ENCODE results near the gene SLC25A44. TPM values are rescaled to one million over a fixed set of nuclear protein-coding genes. Genes with fewer than 3 reads are reported as not detected.

Gene SLC25A44
- total RNA-seq, 1 experiment from 2014 or later: 29.3 TPM

DNA sequence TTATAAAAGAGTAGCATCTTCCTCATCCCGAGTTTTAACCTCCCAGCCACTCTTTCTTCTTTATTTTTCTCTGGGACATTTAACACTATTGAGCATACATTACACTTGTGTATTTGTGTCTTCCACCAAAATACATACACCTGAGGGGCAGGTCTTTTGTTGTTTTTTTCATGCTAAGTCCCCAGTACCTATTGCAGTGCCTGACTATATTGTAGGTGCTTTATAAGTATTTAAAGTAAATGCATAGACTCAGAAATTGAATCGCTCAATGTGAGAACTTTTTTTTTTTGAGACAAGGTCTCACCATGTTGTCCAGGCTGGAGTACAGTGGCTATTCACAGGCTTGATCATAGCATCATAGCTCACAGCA, 48.3 kb upstream of the SLC25A44 start:
- ChIA-PET POLR2A (interaction anchor here (1.0 to 1.2 kb wide), 4 partner anchors 27 to 79 kb away, joined by 3 to 11 read pairs (median 4); partner anchors contain the start of gene PMF1), CTCF (interaction anchor here (0.6 to 4.1 kb wide), 8 partner anchors 8 to 174 kb away, joined by 3 to 73 read pairs (median 4); partner anchors contain the start of genes PMF1, SLC25A44 and SMG5)
- Mint-ChIP-seq H3K4me3 (ENCODE audit: unreplicated experiment) (peak overlapping the region; percentile 68), H3K27ac (ENCODE audit: unreplicated experiment) (peak overlapping the region; percentile 88), H3K9me3 (ENCODE audit: unreplicated experiment) (no peaks in the 10 kb centered on the region), H3K4me1 (ENCODE audit: low read depth, unreplicated experiment) (peaks cover 20% of the 10 kb centered on the region), H3K27me3 (ENCODE audit: insufficient read depth, unreplicated experiment) (no peaks in the 10 kb centered on the region), H3K36me3 (ENCODE audit: insufficient read depth, unreplicated experiment) (peaks cover 29% of the 10 kb centered on the region)
- H3K27me3 ChIP-seq (replicated peaks; ENCODE audit: control insufficient read depth, insufficient read depth, low read length): no peaks in the 10 kb centered on the region
- no peaks in the 10 kb centered on the region for H3K9me3 ChIP-seq
- H3K4me1 ChIP-seq: peaks cover 11% of the 10 kb centered on the region
- intact Hi-C loops (cut with micrococcal nuclease; ENCODE audit: unreplicated experiment): loop anchor here (1.0 to 5.0 kb wide), 5 partner anchors 36 to 172 kb away; partner anchors contain the start of gene PMF1
- no peak for DNase-seq
- TF ChIP-seq, protein P1, sequence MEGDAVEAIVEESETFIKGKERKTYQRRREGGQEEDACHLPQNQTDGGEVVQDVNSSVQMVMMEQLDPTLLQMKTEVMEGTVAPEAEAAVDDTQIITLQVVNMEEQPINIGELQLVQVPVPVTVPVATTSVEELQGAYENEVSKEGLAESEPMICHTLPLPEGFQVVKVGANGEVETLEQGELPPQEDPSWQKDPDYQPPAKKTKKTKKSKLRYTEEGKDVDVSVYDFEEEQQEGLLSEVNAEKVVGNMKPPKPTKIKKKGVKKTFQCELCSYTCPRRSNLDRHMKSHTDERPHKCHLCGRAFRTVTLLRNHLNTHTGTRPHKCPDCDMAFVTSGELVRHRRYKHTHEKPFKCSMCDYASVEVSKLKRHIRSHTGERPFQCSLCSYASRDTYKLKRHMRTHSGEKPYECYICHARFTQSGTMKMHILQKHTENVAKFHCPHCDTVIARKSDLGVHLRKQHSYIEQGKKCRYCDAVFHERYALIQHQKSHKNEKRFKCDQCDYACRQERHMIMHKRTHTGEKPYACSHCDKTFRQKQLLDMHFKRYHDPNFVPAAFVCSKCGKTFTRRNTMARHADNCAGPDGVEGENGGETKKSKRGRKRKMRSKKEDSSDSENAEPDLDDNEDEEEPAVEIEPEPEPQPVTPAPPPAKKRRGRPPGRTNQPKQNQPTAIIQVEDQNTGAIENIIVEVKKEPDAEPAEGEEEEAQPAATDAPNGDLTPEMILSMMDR (IDR thresholded peaks at IDR 0.05; ENCODE audit: insufficient read depth in 1 of 2, low read depth in 1 of 2, low read length in 1 of 2, severe bottlenecking in 1 of 2, unreplicated experiment in 1 of 2): no peak
- no peak overlapping the region for H3K4me3 ChIP-seq (ENCODE audit: low read depth, low read length)
- BruUV-seq (replicated peaks): no TSS peak
- H3K36me3 ChIP-seq (ENCODE audit: control insufficient read depth, insufficient read depth, low read length): peaks cover 1% of the 10 kb centered on the region; the same call in 1 of the 2 replicates

DNA sequence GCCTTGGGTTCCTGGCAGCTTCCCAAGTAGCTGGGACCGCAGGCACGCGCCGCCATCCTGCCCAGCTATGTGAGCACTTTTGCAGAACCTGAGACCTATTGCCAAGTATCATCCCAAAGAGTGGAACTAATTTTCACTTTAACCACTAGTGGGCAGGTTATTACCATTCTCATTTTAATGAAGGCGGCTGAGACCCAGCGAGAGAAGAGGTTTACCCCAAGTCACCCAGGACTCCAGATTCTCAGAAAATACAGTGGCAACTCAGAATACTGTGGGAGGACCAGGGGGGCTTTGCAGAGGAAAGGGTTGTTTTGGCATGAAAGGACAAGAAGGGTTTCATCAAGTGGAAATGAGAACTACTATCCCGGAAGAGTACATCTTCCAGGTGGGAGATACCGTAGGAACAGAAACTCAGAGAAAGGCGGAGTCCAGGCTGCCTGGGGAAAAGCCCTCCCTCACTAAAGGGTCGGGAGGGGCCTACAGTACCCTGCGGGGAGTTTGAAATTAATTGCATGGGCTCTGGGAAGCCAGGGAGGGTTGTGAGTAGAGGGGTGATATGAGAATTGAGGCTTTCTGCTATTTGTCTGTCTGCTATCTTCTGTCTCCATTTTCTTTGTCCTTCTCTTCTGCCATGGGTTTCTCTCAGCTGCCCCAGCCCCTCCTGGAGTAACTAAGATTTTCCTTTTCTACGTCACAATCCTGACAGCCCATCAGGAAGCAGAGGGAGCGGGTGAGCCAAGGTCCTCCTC, 47.7 kb upstream of the SLC25A44 start:
- Histone ChIP-seq H3K27me3 (replicated peaks; ENCODE audit: control insufficient read depth, insufficient read depth, low read length) (no peaks in the 10 kb centered on the region), H3K36me3 (ENCODE audit: control insufficient read depth, insufficient read depth, low read length) (no peaks in the 10 kb centered on the region), H3K4me3 (ENCODE audit: low read depth, low read length) (peak overlapping the region; percentile 22; the same call in 1 of the 2 replicates), H3K4me1 (peaks cover 11% of the 10 kb centered on the region), H3K9me3 (no peaks in the 10 kb centered on the region)
- DNase-seq: peak in 1 of 2 experiments; percentile 74
- no peaks in the 10 kb centered on the region for H3K9me3 Mint-ChIP-seq (ENCODE audit: unreplicated experiment)
- H3K27me3 Mint-ChIP-seq (ENCODE audit: insufficient read depth, unreplicated experiment): no peaks in the 10 kb centered on the region
- peak overlapping the region; percentile 68 for H3K4me3 Mint-ChIP-seq (ENCODE audit: unreplicated experiment)
- peak overlapping the region; percentile 88 for H3K27ac Mint-ChIP-seq (ENCODE audit: unreplicated experiment)
- TF ChIP-seq, protein P1 (IDR thresholded peaks at IDR 0.05; ENCODE audit: insufficient read depth in 1 of 2, low read depth in 1 of 2, low read length in 1 of 2, severe bottlenecking in 1 of 2, unreplicated experiment in 1 of 2): peak; percentile 65 to 78
- H3K36me3 Mint-ChIP-seq (ENCODE audit: insufficient read depth, unreplicated experiment): peaks cover 23% of the 10 kb centered on the region
- ChIA-PET CTCF (interaction anchor here (0.6 to 4.1 kb wide), 9 partner anchors 9 to 173 kb away, joined by 3 to 73 read pairs (median 4); partner anchors contain the start of genes PMF1, SLC25A44 and SMG5), POLR2A (interaction anchor here (1.0 to 1.2 kb wide), 4 partner anchors 26 to 79 kb away, joined by 3 to 11 read pairs (median 4); partner anchors contain the start of gene PMF1)
- intact Hi-C loops (cut with micrococcal nuclease; ENCODE audit: unreplicated experiment): loop anchor here (1.0 to 5.0 kb wide), 5 partner anchors 35 to 171 kb away; partner anchors contain the start of gene PMF1
- H3K4me1 Mint-ChIP-seq (ENCODE audit: low read depth, unreplicated experiment): peaks cover 20% of the 10 kb centered on the region
- no TSS peak for BruUV-seq (replicated peaks)

DNA sequence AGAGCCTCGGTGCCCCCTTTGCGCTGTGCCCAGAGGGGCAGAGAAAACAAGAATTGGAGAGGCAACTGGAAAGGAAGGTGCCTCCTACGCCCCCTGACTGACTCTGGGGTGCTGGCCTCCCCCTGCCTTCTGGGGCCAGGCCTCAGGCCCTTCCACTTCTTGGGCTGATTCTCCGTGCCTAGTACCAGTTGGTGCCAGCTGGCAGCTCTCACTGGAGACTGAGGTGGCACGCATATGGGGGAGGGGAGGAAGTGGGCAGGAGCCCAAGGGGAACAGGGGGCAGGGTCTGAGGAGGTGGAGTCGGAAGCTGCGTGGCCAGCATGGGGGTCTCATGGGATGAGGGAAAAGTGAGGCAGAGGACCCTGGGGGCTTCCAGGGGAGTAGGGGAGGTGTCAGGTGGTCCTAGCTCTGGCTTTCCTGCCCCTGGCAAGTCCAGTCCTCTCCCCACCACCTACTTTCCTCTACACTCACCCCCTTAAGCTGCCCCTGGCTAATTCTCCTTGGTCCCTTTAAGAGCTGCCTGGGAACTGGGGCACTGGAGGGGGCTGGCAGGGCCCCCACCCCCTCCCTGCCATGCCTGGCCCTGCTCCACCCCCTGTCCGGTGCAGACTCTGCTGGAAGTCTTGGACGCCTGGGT, 47.0 kb upstream of the SLC25A44 start:
- POLR2A ChIA-PET: interaction anchor here (1.1 to 1.2 kb wide), 3 partner anchors 25 to 66 kb away, joined by 3 to 4 read pairs (median 4); partner anchors contain the start of gene PMF1
- Mint-ChIP-seq H3K4me3 (ENCODE audit: unreplicated experiment) (peak overlapping the region; percentile 68), H3K27ac (ENCODE audit: unreplicated experiment) (peak overlapping the region; percentile 88)

More for the DNA sequence above, 47.0 kb upstream of the SLC25A44 start:
- Mint-ChIP-seq H3K36me3 (ENCODE audit: insufficient read depth, unreplicated experiment) (peaks cover 16% of the 10 kb centered on the region), H3K4me1 (ENCODE audit: low read depth, unreplicated experiment) (peaks cover 20% of the 10 kb centered on the region), H3K9me3 (ENCODE audit: unreplicated experiment) (no peaks in the 10 kb centered on the region), H3K27me3 (ENCODE audit: insufficient read depth, unreplicated experiment) (no peaks in the 10 kb centered on the region)
- no peak for DNase-seq
- H3K9me3 ChIP-seq: no peaks in the 10 kb centered on the region
- H3K36me3 ChIP-seq (ENCODE audit: control insufficient read depth, insufficient read depth, low read length): no peaks in the 10 kb centered on the region
- H3K4me1 ChIP-seq: peaks cover 11% of the 10 kb centered on the region
- H3K27me3 ChIP-seq (replicated peaks; ENCODE audit: control insufficient read depth, insufficient read depth, low read length): no peaks in the 10 kb centered on the region
- intact Hi-C loops (cut with micrococcal nuclease; ENCODE audit: unreplicated experiment): loop anchor here (1.0 to 5.0 kb wide), 5 partner anchors 34 to 170 kb away; partner anchors contain the start of gene PMF1
- TF ChIP-seq, protein P1 (IDR thresholded peaks at IDR 0.05; ENCODE audit: insufficient read depth in 1 of 2, low read depth in 1 of 2, low read length in 1 of 2, severe bottlenecking in 1 of 2, unreplicated experiment in 1 of 2): no peak
- BruUV-seq (replicated peaks): no TSS peak
- CTCF ChIA-PET: interaction anchor here (1.2 to 4.1 kb wide), 3 partner anchors 78 to 113 kb away, joined by 4 to 73 read pairs (median 6); no protein-coding TSS in a partner anchor
- H3K4me3 ChIP-seq (ENCODE audit: low read depth, low read length): no peak overlapping the region
